CD4-positive, alpha-beta T cell treated with Interferon alpha-2 for 1 hour (primary cell): ENCODE results near the gene ARHGEF17.

ENCODE experiments used
- DNase-seq, 2 donors: peaks; one replicate each; pipeline ENCODE4 v3.0.0-alpha.2; 2020 to 2022

The ARHGEF17 gene

DNA sequence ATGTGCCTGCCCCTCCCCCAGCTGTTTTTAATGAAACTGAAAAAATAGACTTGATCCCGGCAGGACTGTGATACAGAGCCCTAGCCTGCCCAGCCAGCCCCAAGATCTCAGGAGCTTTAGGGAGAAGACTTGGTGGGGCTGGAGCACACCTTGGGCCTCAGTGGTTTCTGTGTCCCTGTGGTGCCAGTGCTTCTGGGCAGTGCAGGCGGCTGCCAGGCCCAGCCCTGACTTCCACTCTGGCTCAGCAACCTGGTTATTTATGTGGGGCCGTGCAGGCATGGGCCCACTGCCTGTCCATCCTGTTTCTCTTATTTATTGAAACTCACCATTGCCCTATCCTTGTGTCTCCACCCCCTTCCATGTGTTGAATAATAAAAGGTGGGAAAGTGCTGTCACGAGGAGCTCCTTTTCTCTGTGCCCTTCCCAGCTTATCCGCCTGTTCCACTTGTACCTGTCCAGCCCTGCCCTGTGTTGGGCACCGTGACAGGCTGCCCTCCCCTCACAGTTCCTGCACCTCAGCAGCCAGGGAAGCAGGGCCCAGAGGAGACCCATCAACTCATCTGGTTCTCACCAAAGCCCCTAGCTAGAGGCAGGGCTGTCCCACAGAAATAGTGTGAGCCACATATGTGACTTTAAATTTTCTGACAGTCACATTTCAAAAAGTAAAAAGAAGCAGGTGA lies 88.3 kb downstream of the ARHGEF17 start:
- peak in 1 of 2 donors; percentile 15 for DNase-seq

GRCh38 chr11:73396985-73397384 lies 88.9 kb downstream of the ARHGEF17 start:
- peak in 1 of 2 donors; percentile 9 for DNase-seq

DNA sequence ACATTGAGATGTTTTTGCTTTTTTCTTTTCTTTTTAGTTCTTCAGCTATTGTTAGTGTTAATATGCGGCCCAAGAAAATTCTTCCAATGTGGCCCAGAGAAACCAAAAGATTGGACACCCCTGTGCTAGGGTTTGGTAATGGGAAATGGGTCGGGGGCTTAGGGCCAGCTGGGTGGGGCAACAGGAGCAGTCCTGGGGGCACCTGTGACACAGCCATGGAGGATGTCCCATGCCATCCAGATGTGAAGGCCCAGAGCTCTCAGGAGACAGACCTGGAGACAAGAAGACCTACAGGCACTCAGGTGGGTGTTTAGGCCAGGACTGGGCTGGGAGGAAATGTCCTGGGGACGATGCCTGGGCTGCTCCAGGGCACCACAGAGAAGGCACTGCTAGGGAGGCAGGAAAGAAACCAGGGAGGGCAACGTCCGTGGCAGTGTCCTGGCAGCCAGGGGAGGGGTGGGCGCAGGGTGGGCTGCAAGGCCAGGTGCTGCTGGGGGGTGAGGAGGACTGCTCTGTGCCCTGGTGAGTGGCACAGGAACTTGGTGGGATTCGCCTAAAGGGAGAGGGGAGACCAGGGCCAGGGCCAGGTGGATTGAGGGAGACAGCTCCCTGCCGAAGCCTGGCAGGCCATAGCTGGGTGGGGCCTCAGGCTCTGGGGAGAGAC lies 89.5 kb downstream of the ARHGEF17 start:
- no peak for DNase-seq

GRCh38 chr11:73398132-73398526 lies 90.1 kb downstream of the ARHGEF17 start:
- DNase-seq = peak in 1 of 2 donors; percentile 17

DNA sequence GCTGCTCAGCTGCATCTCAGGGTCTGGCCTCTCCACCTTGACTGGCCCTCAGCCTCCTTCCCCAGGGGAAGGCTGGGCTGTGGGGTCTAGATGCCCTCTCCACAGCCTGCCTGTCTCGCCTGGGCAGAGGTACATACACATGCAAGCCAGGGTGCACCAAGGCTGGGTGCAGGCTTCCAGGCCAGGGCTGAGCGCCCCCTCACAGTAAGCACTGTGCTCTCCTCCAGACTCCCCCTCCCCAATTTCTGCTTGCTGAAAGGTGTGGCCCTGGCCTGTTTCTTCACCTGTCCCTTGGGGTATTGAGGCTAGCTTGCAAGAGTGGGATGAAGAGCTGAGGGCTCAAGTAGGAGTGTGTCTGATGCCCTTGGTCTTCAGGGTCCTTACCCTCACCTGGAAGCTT lies 90.6 kb downstream of the ARHGEF17 start:
- peak in 1 of 2 donors; percentile 20 for DNase-seq

- peak in 1 of 2 donors; percentile 14 for DNase-seq
Observed at GRCh38 chr11:73399159-73399590, 91.1 kb downstream of the ARHGEF17 start.

GRCh38 chr11:73399636-73400035 lies 91.6 kb downstream of the ARHGEF17 start:
- DNase-seq = no peak

- DNase-seq = peak in 1 of 2 donors; percentile 19
Observed at GRCh38 chr11:73400293-73400692, 92.2 kb downstream of the ARHGEF17 start.

- DNase-seq = peak in 1 of 2 donors; percentile 16
Observed at GRCh38 chr11:73401217-73401923, 93.3 kb downstream of the ARHGEF17 start.

DNA sequence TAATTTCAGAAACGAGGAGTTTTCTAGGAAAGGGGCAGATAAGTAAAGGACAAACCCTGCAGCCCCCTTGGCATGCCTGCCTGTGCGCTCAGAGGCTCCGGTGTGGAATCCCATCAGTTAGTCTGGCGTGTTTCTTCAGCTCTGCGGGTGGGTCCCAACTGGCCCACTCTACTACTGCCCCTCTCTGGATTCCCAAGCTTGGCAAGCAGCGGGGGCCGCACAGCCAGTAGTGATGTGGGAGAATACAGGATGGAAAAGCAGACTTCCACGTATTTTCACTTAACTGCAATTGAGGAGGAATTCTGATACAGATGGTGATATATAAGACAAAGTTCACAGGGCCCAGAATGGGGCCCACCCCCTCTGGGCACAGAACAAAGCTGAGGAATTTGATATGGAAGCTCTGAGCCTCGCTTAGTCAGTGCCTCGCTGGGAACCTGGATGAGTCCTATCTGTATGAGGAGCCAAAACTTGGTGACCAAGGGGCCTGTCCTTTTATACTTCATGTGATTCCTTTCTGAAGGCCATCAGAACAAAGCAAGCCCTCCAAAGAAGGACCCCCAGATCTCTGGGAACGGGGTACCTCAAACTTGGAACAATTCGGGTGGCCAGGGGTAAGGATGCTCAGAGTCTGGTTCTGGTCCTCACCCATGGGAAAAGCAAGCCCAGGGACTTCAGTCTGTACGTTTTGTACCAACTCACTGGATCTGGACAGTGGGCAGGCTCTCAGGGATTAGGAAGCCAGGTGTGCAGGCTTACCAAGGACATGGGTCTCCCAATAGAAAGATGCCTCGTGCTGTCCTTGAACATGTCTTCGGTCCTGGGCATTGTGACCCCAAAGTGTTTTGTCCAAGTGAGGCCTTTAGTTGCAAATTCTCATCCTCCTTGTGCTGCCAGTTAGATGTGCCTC lies 94.1 kb downstream of the ARHGEF17 start:
- DNase-seq = peak in 1 of 2 donors; percentile 11

- peak in 1 of 2 donors; percentile 46 for DNase-seq
Observed at GRCh38 chr11:73402834-73403185, 94.7 kb downstream of the ARHGEF17 start.

- DNase-seq = peak in 1 of 2 donors; percentile 3
Observed at GRCh38 chr11:73403541-73403940, 95.5 kb downstream of the ARHGEF17 start.

GRCh38 chr11:73404048-73404447 lies 96.0 kb downstream of the ARHGEF17 start:
- peak; percentile 21 to 52 for DNase-seq

- peak in 1 of 2 donors; percentile 4 for DNase-seq
Observed at GRCh38 chr11:73404506-73405145, 96.5 kb downstream of the ARHGEF17 start.

DNA sequence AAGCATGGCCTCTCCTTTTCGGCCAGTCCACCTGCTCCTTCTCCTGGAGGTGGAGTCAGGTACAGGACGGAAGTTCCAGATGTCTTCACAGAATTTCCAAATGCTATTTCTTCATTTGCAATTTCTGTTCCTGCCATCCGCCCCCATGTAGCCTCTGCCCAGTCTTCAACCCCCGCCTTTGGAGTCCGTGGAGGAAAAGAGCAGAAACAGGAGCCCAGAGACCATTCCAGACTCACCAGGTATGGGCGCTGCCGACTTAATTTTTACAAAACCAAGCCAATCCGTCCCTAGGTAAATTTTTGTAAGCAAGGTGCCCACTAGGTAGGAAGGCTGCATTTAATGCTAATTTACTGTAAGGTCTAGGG lies 97.1 kb downstream of the ARHGEF17 start:
- DNase-seq = no peak

DNA sequence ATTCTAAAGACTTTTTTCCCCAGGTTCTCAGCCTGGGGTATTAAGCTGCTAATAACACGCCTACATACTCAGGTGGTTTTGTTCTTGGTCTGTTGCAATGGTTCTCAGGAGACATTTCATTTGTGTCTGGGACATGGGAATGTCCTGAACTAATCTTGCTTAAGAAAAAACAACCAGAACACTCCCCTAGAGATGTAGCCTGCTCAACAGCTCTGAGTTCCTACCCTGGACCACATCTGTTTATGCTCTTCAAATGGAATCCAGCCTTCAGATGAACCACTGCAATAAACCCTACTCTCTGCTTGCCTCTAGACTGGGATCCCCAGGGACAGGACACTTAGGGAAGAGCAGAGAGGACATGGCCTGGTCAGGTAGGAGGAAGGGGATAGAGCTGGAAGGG lies 98.1 kb downstream of the ARHGEF17 start:
- DNase-seq = no peak

- DNase-seq = no peak
Observed at GRCh38 chr11:73406619-73407018, 98.5 kb downstream of the ARHGEF17 start.

DNA sequence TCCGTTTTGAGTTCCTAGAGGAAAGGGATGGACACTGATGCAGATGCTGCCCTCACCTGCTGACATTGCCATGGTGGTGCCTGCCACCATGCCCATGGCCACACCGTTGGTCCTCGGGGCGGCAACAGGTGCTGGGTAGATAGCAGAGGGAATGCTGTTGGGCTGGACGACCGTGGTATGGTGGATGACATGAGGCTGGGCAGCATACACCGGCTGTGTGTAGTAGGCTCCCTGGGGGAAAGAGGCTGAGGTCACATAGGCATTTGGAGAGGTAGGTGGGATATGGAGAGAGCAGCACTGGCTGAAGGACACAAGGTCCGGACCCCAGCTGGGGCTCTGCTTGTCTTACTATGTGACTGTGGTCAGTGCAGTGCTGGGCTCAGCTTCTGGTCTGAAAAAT lies 101.4 kb downstream of the ARHGEF17 start:
- DNase-seq = no peak

DNA sequence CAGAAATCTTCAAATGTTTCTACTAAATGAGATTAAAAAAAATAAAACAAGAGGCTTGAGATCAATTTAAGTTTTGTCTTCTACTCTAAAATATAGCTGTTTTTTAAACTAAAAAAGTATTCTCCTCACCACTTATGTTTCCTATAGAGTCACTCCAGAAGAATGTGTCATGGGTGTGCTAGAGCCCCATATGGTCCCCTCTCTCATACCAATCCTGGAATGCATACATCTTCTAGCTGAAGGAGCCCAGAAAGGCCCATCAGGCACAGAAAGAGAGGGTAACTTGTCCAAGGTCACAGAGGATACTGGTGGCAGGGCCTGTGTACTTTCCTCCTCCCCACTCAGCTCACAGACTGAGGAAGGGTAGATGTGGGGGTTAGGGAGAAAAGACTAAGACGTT lies 102.6 kb downstream of the ARHGEF17 start:
- no peak for DNase-seq

DNA sequence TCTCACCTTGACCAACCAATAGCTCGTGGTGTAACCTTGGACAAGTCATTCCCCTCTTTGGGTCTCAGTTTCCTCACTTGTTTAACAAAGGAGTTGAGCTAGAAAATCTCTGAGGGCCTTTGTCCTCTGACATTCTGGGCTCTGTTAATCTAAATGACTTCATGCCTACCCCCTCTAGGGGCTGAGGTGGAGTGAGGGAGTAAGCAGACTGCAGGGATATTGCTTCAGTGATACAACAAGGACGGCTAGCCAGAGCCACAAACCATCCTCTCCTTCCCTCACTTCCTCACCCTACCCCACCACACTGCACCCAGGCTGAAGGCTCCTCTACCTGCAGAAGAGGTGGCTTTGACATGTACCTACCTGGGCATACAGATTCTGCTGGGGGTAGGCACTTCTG lies 103.0 kb downstream of the ARHGEF17 start:
- DNase-seq = no peak

DNA sequence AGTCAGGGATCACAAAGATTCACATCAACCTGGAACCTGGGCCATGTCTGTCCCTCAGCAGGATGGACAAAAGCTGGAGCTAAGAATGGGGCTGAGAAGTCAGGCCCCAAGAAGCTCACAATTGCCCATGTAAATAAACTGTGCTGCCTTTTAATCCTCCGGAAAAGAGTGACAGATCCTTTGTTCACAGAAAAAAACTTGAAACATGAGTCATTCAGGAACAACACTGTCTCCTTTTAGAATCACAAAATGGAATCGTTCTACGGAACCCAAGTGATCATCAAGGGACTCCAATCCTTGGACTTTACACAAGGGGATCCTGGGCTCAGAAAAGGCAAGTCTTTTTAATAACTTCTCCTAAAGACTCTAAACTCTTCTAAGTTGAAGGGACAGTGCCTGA lies 104.2 kb downstream of the ARHGEF17 start:
- no peak for DNase-seq

GRCh38 chr11:73413256-73413655 lies 105.2 kb downstream of the ARHGEF17 start:
- no peak for DNase-seq
